Measurements from ENCODE around the gene ZNF574. TPM values are rescaled to one million over a fixed set of nuclear protein-coding genes. Genes with fewer than 3 reads are reported as not detected.
A peak's percentile ranks its signal among the peaks of the same experiment; 100 is the strongest.

The ZNF574 gene
- 5.8 TPM for total RNA-seq (2013)
- polyA plus RNA-seq (1 to 10 TPM; 3.3 to 9.6 (median 4.9) TPM), polyA minus RNA-seq (15.0 and 18.4 TPM in 2 replicates), total RNA-seq (2.5 to 23.0 (median 8.6) reads per million in 11 experiments)

- TF ChIP-seq, protein P1, sequence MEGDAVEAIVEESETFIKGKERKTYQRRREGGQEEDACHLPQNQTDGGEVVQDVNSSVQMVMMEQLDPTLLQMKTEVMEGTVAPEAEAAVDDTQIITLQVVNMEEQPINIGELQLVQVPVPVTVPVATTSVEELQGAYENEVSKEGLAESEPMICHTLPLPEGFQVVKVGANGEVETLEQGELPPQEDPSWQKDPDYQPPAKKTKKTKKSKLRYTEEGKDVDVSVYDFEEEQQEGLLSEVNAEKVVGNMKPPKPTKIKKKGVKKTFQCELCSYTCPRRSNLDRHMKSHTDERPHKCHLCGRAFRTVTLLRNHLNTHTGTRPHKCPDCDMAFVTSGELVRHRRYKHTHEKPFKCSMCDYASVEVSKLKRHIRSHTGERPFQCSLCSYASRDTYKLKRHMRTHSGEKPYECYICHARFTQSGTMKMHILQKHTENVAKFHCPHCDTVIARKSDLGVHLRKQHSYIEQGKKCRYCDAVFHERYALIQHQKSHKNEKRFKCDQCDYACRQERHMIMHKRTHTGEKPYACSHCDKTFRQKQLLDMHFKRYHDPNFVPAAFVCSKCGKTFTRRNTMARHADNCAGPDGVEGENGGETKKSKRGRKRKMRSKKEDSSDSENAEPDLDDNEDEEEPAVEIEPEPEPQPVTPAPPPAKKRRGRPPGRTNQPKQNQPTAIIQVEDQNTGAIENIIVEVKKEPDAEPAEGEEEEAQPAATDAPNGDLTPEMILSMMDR (IDR thresholded peaks at IDR 0.05) = no peak
- Histone ChIP-seq H3K9ac (ENCODE audit: insufficient read depth, low read length, poor library complexity, severe bottlenecking) (peak within 1 kb of the TSS; percentile 88), H3K27me3 (ENCODE audit: control insufficient read depth in 2 of 2, insufficient read depth in 2 of 2, low read length in 2 of 2) (no peaks in the 10 kb centered on the region), H3K4me2 (replicated peaks; ENCODE audit: extremely low read depth, low read length, poor library complexity, severe bottlenecking) (peak within 1 kb of the TSS; percentile 89), H4K20me1 (ENCODE audit: insufficient read depth, low read length) (peaks cover 40% of the 10 kb centered on the region), H3K79me2 (ENCODE audit: insufficient read depth, low read length) (peaks cover 43% of the 10 kb centered on the region), H2AFZ (ENCODE audit: insufficient read depth, low read depth, low read length, poor library complexity, severe bottlenecking) (peak within 1 kb of the TSS; percentile 83), H3K4me3 (replicated peaks in 1 of 3; ENCODE audit: low read depth in 2 of 3, low read length in 3 of 3) (peak within 1 kb of the TSS; percentile 59 to 82 (median 65)), H3K36me3 (replicated peaks in 1 of 2; ENCODE audit: control insufficient read depth in 1 of 2, insufficient read depth in 2 of 2, low read length in 2 of 2) (peaks cover 26% of the 10 kb centered on the region in 2 donors), H3K27ac (ENCODE audit: low read depth in 1 of 2, low read length in 2 of 2) (peak within 1 kb of the TSS; percentile 91 to 97), H3K9me3 (replicated peaks in 1 of 2; ENCODE audit: control insufficient read depth in 1 of 2, insufficient read depth in 1 of 2, low read length in 2 of 2) (no peaks in the 10 kb centered on the region), H3K4me1 (ENCODE audit: control insufficient read depth in 1 of 2, insufficient read depth in 2 of 2, low read length in 2 of 2) (peaks cover 17 to 25% of the 10 kb centered on the region in 2 donors)
- peaks cover 26 to 28% of the 10 kb centered on the region in 2 donors for H3K36me3 Mint-ChIP-seq
- peak; percentile 99 to 100 (median 99) for DNase-seq
- peaks cover 28% of the 10 kb centered on the region for H3K4me1 Mint-ChIP-seq
- WGBS (ENCODE audit: insufficient coverage) = under 1% methylated on average over 69 of the region's 80 CpGs
- H3K27ac Mint-ChIP-seq = peak within 1 kb of the TSS; percentile 99 to 100 (median 100)
- intact Hi-C loops (cut with micrococcal nuclease) = no loop called here
- peaks cover 0 to 3% (median 0%) of the 10 kb centered on the region in 7 donors for H3K9me3 Mint-ChIP-seq
- peaks cover 0 to 7% (median 4%) of the 10 kb centered on the region in 3 donors for H3K27me3 Mint-ChIP-seq (ENCODE audit: low read depth in 3 of 3)
- H3K4me3 Mint-ChIP-seq = peak within 1 kb of the TSS; percentile 96 to 100
Measured at GRCh38 chr19:42075616-42076379, at the start of gene ZNF574. Gene ZNF574, plus strand, starts transcription at chr19:42076166. Its CDS starts 2,441 bp downstream, at chr19:42078607.

GRCh38 chr19:42028304-42029216, 47.4 kb upstream of the ZNF574 start:
- Histone ChIP-seq H3K4me2 (replicated peaks; ENCODE audit: extremely low read depth, low read length, poor library complexity, severe bottlenecking) (no peak overlapping the region), H4K20me1 (ENCODE audit: insufficient read depth, low read length) (no peaks in the 10 kb centered on the region), H2AFZ (ENCODE audit: insufficient read depth, low read depth, low read length, poor library complexity, severe bottlenecking) (no peak overlapping the region), H3K9ac (ENCODE audit: insufficient read depth, low read length, poor library complexity, severe bottlenecking) (no peak overlapping the region), H3K9me3 (replicated peaks in 1 of 2; ENCODE audit: control insufficient read depth in 1 of 2, insufficient read depth in 1 of 2, low read length in 2 of 2) (no peaks in the 10 kb centered on the region), H3K4me3 (replicated peaks in 1 of 3; ENCODE audit: low read depth in 2 of 3, low read length in 3 of 3) (no peak overlapping the region), H3K27me3 (ENCODE audit: control insufficient read depth in 2 of 2, insufficient read depth in 2 of 2, low read length in 2 of 2) (no peaks in the 10 kb centered on the region), H3K27ac (ENCODE audit: low read depth in 1 of 2, low read length in 2 of 2) (no peak overlapping the region), H3K36me3 (replicated peaks in 1 of 2; ENCODE audit: control insufficient read depth in 1 of 2, insufficient read depth in 2 of 2, low read length in 2 of 2) (no peaks in the 10 kb centered on the region), H3K4me1 (ENCODE audit: control insufficient read depth in 1 of 2, insufficient read depth in 2 of 2, low read length in 2 of 2) (no peaks in the 10 kb centered on the region), H3K79me2 (ENCODE audit: insufficient read depth, low read length) (no peaks in the 10 kb centered on the region)
- intact Hi-C loops (cut with micrococcal nuclease) = no loop called here
- WGBS (ENCODE audit: insufficient coverage) = 100% methylated on average over 2 of the region's 8 CpGs
- Mint-ChIP-seq H3K27ac (no peak overlapping the region), H3K4me1 (no peaks in the 10 kb centered on the region), H3K27me3 (ENCODE audit: low read depth in 3 of 3) (no peaks in the 10 kb centered on the region), H3K4me3 (no peak overlapping the region), H3K9me3 (peaks cover 0 to 2% (median 0%) of the 10 kb centered on the region in 7 donors), H3K36me3 (no peaks in the 10 kb centered on the region)
- DNase-seq = no peak
- TF ChIP-seq, protein P1 (IDR thresholded peaks at IDR 0.05) = peak; percentile 49

All from CD14-positive monocyte (primary cell).